Ascending aorta (tissue), 2 donors: ENCODE data around the gene YEATS4. TPM values are rescaled to one million over a fixed set of nuclear protein-coding genes. Genes with fewer than 3 reads are reported as not detected.

Experiments used
- DNase-seq, 2 donors: peaks; one replicate each; pipeline ENCODE4 v3.0.0-alpha.2; 2019; ENCODE audit warnings: low spot score in 2 of 2
- H3K27ac ChIP-seq, 2 donors: fragments of 200-600 bp; sonication (generic); one replicate each; pipeline ENCODE4 v1.5.1; 2016 to 2017; ENCODE audit warnings: mild to moderate bottlenecking in 1 of 2
- H3K27me3 ChIP-seq: fragments of 200-600 bp; sonication (generic); one replicate; pipeline ENCODE4 v1.5.1; 2017
- H3K36me3 ChIP-seq, 2 donors: fragments of 200-600 bp; sonication (generic); one replicate each; pipeline ENCODE4 v1.5.1; 2016
- H3K4me1 ChIP-seq, 2 donors: fragments of 200-600 bp; sonication (generic); one replicate each; pipeline ENCODE4 v1.5.1; 2016 to 2017; ENCODE audit warnings: mild to moderate bottlenecking in 1 of 2
- H3K4me3 ChIP-seq, 2 donors: fragments of 200-600 bp; sonication (generic); one replicate each; pipeline ENCODE4 v1.5.1; 2016 to 2017; ENCODE audit warnings: mild to moderate bottlenecking in 1 of 2
- H3K9me3 ChIP-seq, 2 donors: fragments of 200-600 bp; sonication (generic); one replicate each; pipeline ENCODE4 v1.5.1; 2016
- CTCF ChIP-seq, 3 experiments: fragments of 200-600 bp in 2 of 3; fragments of 450-650 bp in 1 of 3; sonication (generic) in 2 of 3; IDR thresholded peaks; one replicate each; pipeline ENCODE4 v1.5.1; 2016 to 2019; ENCODE audit warnings: antibody characterized with exemption in 3 of 3, mild to moderate bottlenecking in 1 of 3, moderate library complexity in 1 of 3
- intact Hi-C: fragments of 100-400 bp; cut with DNase I; formaldehyde crosslinking; loops from one replicate; pipeline ENCODE4 v1.15.1; 2023
- total RNA-seq: library from RNA; depleted of rRNA; stranded (reverse); fragments of >200 nt; gene quantifications from one replicate; pipeline ENCODE4 v1.1.0, GENCODE V29; 2016

Gene YEATS4
- total RNA-seq, 1 donor from 2014 or later, result 4.3 TPM

GRCh38 chr12:69396963-69397362 lies 37.4 kb downstream of the YEATS4 start:
- peaks cover 0 to 3% of the 10 kb centered on the region in 2 donors for H3K4me1 ChIP-seq
- no peaks in the 10 kb centered on the region for H3K27me3 ChIP-seq
- no peak for TF ChIP-seq CTCF (IDR thresholded peaks at IDR 0.05)
- DNase-seq, result no peak
- no peaks in the 10 kb centered on the region for H3K36me3 ChIP-seq
- no peaks in the 10 kb centered on the region for H3K9me3 ChIP-seq
- no peak overlapping the region for H3K27ac ChIP-seq
- intact Hi-C loops, result no loop called here
- H3K4me3 ChIP-seq, result no peak overlapping the region

- H3K27ac ChIP-seq, result no peak overlapping the region
- intact Hi-C loops, result no loop called here
- no peaks in the 10 kb centered on the region for H3K9me3 ChIP-seq
- peaks cover 0 to 10% of the 10 kb centered on the region in 2 donors for H3K4me1 ChIP-seq
- DNase-seq, result no peak
- no peaks in the 10 kb centered on the region for H3K36me3 ChIP-seq
- no peak overlapping the region for H3K4me3 ChIP-seq
- TF ChIP-seq CTCF (IDR thresholded peaks at IDR 0.05), result no peak
- H3K27me3 ChIP-seq, result no peaks in the 10 kb centered on the region
Measured at GRCh38 chr12:69397978-69398377, 38.4 kb downstream of the YEATS4 start.

DNA sequence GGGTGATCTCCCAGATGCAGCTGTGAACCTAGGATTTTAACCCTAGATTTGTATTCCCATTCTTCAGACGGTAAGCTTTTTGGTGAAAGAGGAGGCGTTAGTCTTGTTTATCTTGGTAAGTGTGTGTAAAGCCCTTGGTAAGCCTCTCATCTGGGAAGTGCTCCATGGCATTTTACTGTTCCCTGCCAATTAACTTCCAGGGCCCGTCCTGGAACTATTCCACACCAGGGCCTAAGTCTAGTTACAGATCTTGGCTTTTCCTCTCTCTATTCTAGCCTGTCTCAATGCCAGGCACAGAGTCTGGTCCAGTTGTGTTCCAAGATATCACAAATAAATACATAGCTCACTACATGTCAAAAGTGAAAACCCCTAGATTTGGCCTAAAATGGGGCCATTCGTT lies 42.4 kb downstream of the YEATS4 start:
- Histone ChIP-seq H3K27ac (peak overlapping the region; percentile 83 to 86), H3K4me1 (peaks cover 0 to 24% of the 10 kb centered on the region in 2 donors), H3K4me3 (no peak overlapping the region), H3K27me3 (no peaks in the 10 kb centered on the region), H3K36me3 (no peaks in the 10 kb centered on the region), H3K9me3 (no peaks in the 10 kb centered on the region)
- DNase-seq, result no peak
- TF ChIP-seq CTCF (IDR thresholded peaks at IDR 0.05), result no peak
- intact Hi-C loops, result no loop called here

GRCh38 chr12:69404851-69405565 lies 45.5 kb downstream of the YEATS4 start:
- peaks cover 0 to 24% of the 10 kb centered on the region in 2 donors for H3K4me1 ChIP-seq
- no peak overlapping the region for H3K4me3 ChIP-seq
- no peaks in the 10 kb centered on the region for H3K36me3 ChIP-seq
- no peak for DNase-seq
- TF ChIP-seq CTCF (IDR thresholded peaks at IDR 0.05), result no peak
- intact Hi-C loops, result no loop called here
- H3K9me3 ChIP-seq, result no peaks in the 10 kb centered on the region
- no peaks in the 10 kb centered on the region for H3K27me3 ChIP-seq
- peak overlapping the region; percentile 27 to 86 for H3K27ac ChIP-seq

- TF ChIP-seq CTCF (IDR thresholded peaks at IDR 0.05), result no peak
- intact Hi-C loops, result no loop called here
- DNase-seq, result peak in 1 of 2 donors; percentile 74
Measured at GRCh38 chr12:69405566-69405865, 46.0 kb downstream of the YEATS4 start.

More at GRCh38 chr12:69405566-69405865, 46.0 kb downstream of the YEATS4 start:
- Histone ChIP-seq H3K4me3 (no peak overlapping the region), H3K9me3 (no peaks in the 10 kb centered on the region), H3K36me3 (no peaks in the 10 kb centered on the region), H3K4me1 (peaks cover 0 to 24% of the 10 kb centered on the region in 2 donors), H3K27me3 (no peaks in the 10 kb centered on the region), H3K27ac (peak overlapping the region; percentile 16 to 27)
